Measurements from ENCODE around the gene SPATA46. TPM values are rescaled to one million over a fixed set of nuclear protein-coding genes. Genes with fewer than 3 reads are reported as not detected.
"Not testable (repeated sequence)": the region's sequence is repeated elsewhere in the genome, so short reads cannot be mapped to it uniquely, and the experiment has no call there.

The SPATA46 gene
- total RNA-seq, 2 experiments from 2014 or later: not detected

- no peaks in the 10 kb centered on the region for H3K36me3 Mint-ChIP-seq (ENCODE audit: low read depth)
- H3K27ac Mint-ChIP-seq: no peak overlapping the region
- no peaks in the 10 kb centered on the region for H3K9me3 Mint-ChIP-seq (ENCODE audit: low read depth)
- intact Hi-C loops (cut with DNase I, micrococcal nuclease): no loop called here
- POLR2A ChIA-PET: no interaction called here
- no peak overlapping the region for H3K4me3 Mint-ChIP-seq
- CTCF ChIA-PET: interaction anchor here (0.6 kb wide), 1 partner anchor 197 kb away, joined by 3 read pairs; no protein-coding TSS in a partner anchor
- no peak for DNase-seq
- H3K4me1 Mint-ChIP-seq: no peaks in the 10 kb centered on the region
- no peaks in the 10 kb centered on the region for H3K27me3 Mint-ChIP-seq
- ATAC-seq: no peak
These were observed 16.3 kb downstream of the SPATA46 start for GRCh38 chr1:162360237-162360873.

GRCh38 chr1:162359523-162360236 lies 17.0 kb downstream of the SPATA46 start:
- ATAC-seq (no peak), DNase-seq (no peak)
- Mint-ChIP-seq H3K4me3 (no peak overlapping the region), H3K4me1 (no peaks in the 10 kb centered on the region), H3K27ac (no peak overlapping the region), H3K36me3 (ENCODE audit: low read depth) (no peaks in the 10 kb centered on the region), H3K27me3 (no peaks in the 10 kb centered on the region), H3K9me3 (ENCODE audit: low read depth) (no peaks in the 10 kb centered on the region)
- intact Hi-C loops (cut with DNase I, micrococcal nuclease): loop anchor here in 1 of 2 experiments (2.0 to 5.0 kb wide), 2 partner anchors 31 to 268 kb away; no protein-coding TSS in a partner anchor
- CTCF ChIA-PET: interaction anchor here (0.6 to 0.7 kb wide), 2 partner anchors 20 to 196 kb away, joined by 3 read pairs; no protein-coding TSS in a partner anchor
- POLR2A ChIA-PET: no interaction called here

GRCh38 chr1:162358928-162359327 lies 17.7 kb downstream of the SPATA46 start:
- no peak for DNase-seq
- no peak for ATAC-seq
- Mint-ChIP-seq H3K4me3 (no peak overlapping the region), H3K9me3 (ENCODE audit: low read depth) (no peaks in the 10 kb centered on the region), H3K27me3 (no peaks in the 10 kb centered on the region), H3K36me3 (ENCODE audit: low read depth) (no peaks in the 10 kb centered on the region), H3K27ac (no peak overlapping the region), H3K4me1 (no peaks in the 10 kb centered on the region)
- POLR2A ChIA-PET: no interaction called here
- intact Hi-C loops (cut with DNase I, micrococcal nuclease): loop anchor here in 1 of 2 experiments (2.0 to 5.0 kb wide), 2 partner anchors 32 to 268 kb away; no protein-coding TSS in a partner anchor
- CTCF ChIA-PET: interaction anchor here (0.7 kb wide), 1 partner anchor 19 kb away, joined by 3 read pairs; no protein-coding TSS in a partner anchor

GRCh38 chr1:162357681-162358266 lies 18.9 kb downstream of the SPATA46 start:
- Mint-ChIP-seq H3K9me3 (ENCODE audit: low read depth) (no peaks in the 10 kb centered on the region), H3K4me3 (no peak overlapping the region), H3K27ac (no peak overlapping the region), H3K4me1 (no peaks in the 10 kb centered on the region), H3K27me3 (no peaks in the 10 kb centered on the region), H3K36me3 (ENCODE audit: low read depth) (no peaks in the 10 kb centered on the region)
- ChIA-PET POLR2A (no interaction called here), CTCF (interaction anchor here (0.6 to 1.7 kb wide), 6 partner anchors 8 to 544 kb away, joined by 3 to 4 read pairs (median 3); no protein-coding TSS in a partner anchor)
- intact Hi-C loops (cut with DNase I, micrococcal nuclease): loop anchor here in 1 of 2 experiments (2.0 to 5.0 kb wide), 2 partner anchors 33 to 270 kb away; no protein-coding TSS in a partner anchor
- DNase-seq: no peak
- no peak for ATAC-seq

GRCh38 chr1:162353702-162354101 lies 23.0 kb downstream of the SPATA46 start:
- Mint-ChIP-seq H3K9me3 (ENCODE audit: low read depth) (no peaks in the 10 kb centered on the region), H3K4me1 (no peaks in the 10 kb centered on the region), H3K4me3 (no peak overlapping the region), H3K27me3 (no peaks in the 10 kb centered on the region), H3K27ac (no peak overlapping the region), H3K36me3 (ENCODE audit: low read depth) (no peaks in the 10 kb centered on the region)
- DNase-seq: no peak
- ChIA-PET CTCF (interaction anchor here (1.2 kb wide), 1 partner anchor 9 kb away, joined by 3 read pairs; no protein-coding TSS in a partner anchor), POLR2A (no interaction called here)
- intact Hi-C loops (cut with DNase I, micrococcal nuclease): no loop called here
- ATAC-seq: no peak

GRCh38 chr1:162353078-162353477 lies 23.6 kb downstream of the SPATA46 start:
- no peak for ATAC-seq

GRCh38 chr1:162351874-162352273 lies 24.8 kb downstream of the SPATA46 start:
- H3K27ac Mint-ChIP-seq, CTCF ChIA-PET: not testable (repeated sequence)

More at GRCh38 chr1:162353078-162353477, 23.6 kb downstream of the SPATA46 start:
- ChIA-PET POLR2A (no interaction called here), CTCF (interaction anchor here (0.6 to 0.8 kb wide), 2 partner anchors 14 to 31 kb away, joined by 3 to 5 read pairs; no protein-coding TSS in a partner anchor)
- no peaks in the 10 kb centered on the region for H3K9me3 Mint-ChIP-seq (ENCODE audit: low read depth)
- H3K4me3 Mint-ChIP-seq: no peak overlapping the region
- intact Hi-C loops (cut with DNase I, micrococcal nuclease): no loop called here
- no peaks in the 10 kb centered on the region for H3K4me1 Mint-ChIP-seq
- H3K27ac Mint-ChIP-seq: no peak overlapping the region
- H3K27me3 Mint-ChIP-seq: no peaks in the 10 kb centered on the region
- H3K36me3 Mint-ChIP-seq (ENCODE audit: low read depth): no peaks in the 10 kb centered on the region
- DNase-seq: no peak

GRCh38 chr1:162351246-162351842 lies 25.3 kb downstream of the SPATA46 start:
- H3K27ac Mint-ChIP-seq: no peak overlapping the region
- H3K27me3 Mint-ChIP-seq: no peaks in the 10 kb centered on the region
- no peaks in the 10 kb centered on the region for H3K4me1 Mint-ChIP-seq
- DNase-seq: no peak
- no peaks in the 10 kb centered on the region for H3K9me3 Mint-ChIP-seq (ENCODE audit: low read depth)
- intact Hi-C loops (cut with DNase I, micrococcal nuclease): no loop called here
- H3K4me3 Mint-ChIP-seq: no peak overlapping the region
- POLR2A ChIA-PET: no interaction called here
- no peaks in the 10 kb centered on the region for H3K36me3 Mint-ChIP-seq (ENCODE audit: low read depth)
- no peak for ATAC-seq
- CTCF ChIA-PET: no interaction called here

More at GRCh38 chr1:162351874-162352273, 24.8 kb downstream of the SPATA46 start:
- H3K4me3 Mint-ChIP-seq; H3K4me1 Mint-ChIP-seq; ATAC-seq; H3K36me3 Mint-ChIP-seq (ENCODE audit: low read depth); POLR2A ChIA-PET; H3K27me3 Mint-ChIP-seq; intact Hi-C loops (cut with DNase I, micrococcal nuclease); H3K9me3 Mint-ChIP-seq (ENCODE audit: low read depth); DNase-seq: not testable (repeated sequence)

GRCh38 chr1:162349635-162350330 lies 26.9 kb downstream of the SPATA46 start:
- DNase-seq (no peak), ATAC-seq (no peak)
- POLR2A ChIA-PET: no interaction called here
- H3K4me3 Mint-ChIP-seq: no peak overlapping the region
- no peaks in the 10 kb centered on the region for H3K4me1 Mint-ChIP-seq
- no peaks in the 10 kb centered on the region for H3K36me3 Mint-ChIP-seq (ENCODE audit: low read depth)
- CTCF ChIA-PET: no interaction called here
- intact Hi-C loops (cut with DNase I, micrococcal nuclease): no loop called here
- H3K27me3 Mint-ChIP-seq: no peaks in the 10 kb centered on the region
- no peak overlapping the region for H3K27ac Mint-ChIP-seq
- no peaks in the 10 kb centered on the region for H3K9me3 Mint-ChIP-seq (ENCODE audit: low read depth)

GRCh38 chr1:162347281-162347680 lies 29.4 kb downstream of the SPATA46 start:
- H3K4me1 Mint-ChIP-seq: no peaks in the 10 kb centered on the region
- H3K9me3 Mint-ChIP-seq (ENCODE audit: low read depth): no peaks in the 10 kb centered on the region
- no peak overlapping the region for H3K27ac Mint-ChIP-seq
- no peak overlapping the region for H3K4me3 Mint-ChIP-seq
- intact Hi-C loops (cut with DNase I, micrococcal nuclease): no loop called here
- ChIA-PET POLR2A (no interaction called here), CTCF (interaction anchor here (1.2 kb wide), 1 partner anchor 9 kb away, joined by 3 read pairs; no protein-coding TSS in a partner anchor)
- DNase-seq: no peak
- no peak for ATAC-seq
- no peaks in the 10 kb centered on the region for H3K27me3 Mint-ChIP-seq
- H3K36me3 Mint-ChIP-seq (ENCODE audit: low read depth): no peaks in the 10 kb centered on the region

GRCh38 chr1:162343470-162343869 lies 33.2 kb downstream of the SPATA46 start:
- Mint-ChIP-seq H3K9me3 (ENCODE audit: low read depth) (no peaks in the 10 kb centered on the region), H3K36me3 (ENCODE audit: low read depth) (no peaks in the 10 kb centered on the region), H3K27me3 (peaks cover 2% of the 10 kb centered on the region), H3K27ac (no peak overlapping the region), H3K4me1 (no peaks in the 10 kb centered on the region), H3K4me3 (no peak overlapping the region)
- ChIA-PET CTCF (no interaction called here), POLR2A (no interaction called here)
- intact Hi-C loops (cut with DNase I, micrococcal nuclease): no loop called here
- DNase-seq (no peak), ATAC-seq (no peak)
